Adrenal gland (tissue), 5 donors: ENCODE measurements around the gene SCO2.

Experiments used
- POLR2A ChIP-seq, 2 donors: fragments of 450-650 bp; IDR thresholded peaks; one replicate each; pipeline ENCODE4 v1.6.1; 2017; ENCODE audit warnings: antibody characterized with exemption in 2 of 2, mild to moderate bottlenecking in 2 of 2, moderate library complexity in 1 of 2
- TF ChIP-seq, protein P1 (sequence below), 6 experiments: fragments of 450-650 bp in 4 of 6; fragments of 200-600 bp in 2 of 6; sonication (generic) in 1 of 6; IDR thresholded peaks; 1 replicate in 5 of 6; 2 replicates in 1 of 6; pipeline versions ENCODE4 v1.5.1 to v1.8.0; 2016 to 2021; ENCODE audit warnings: antibody characterized with exemption in 6 of 6, mild to moderate bottlenecking in 2 of 6, moderate library complexity in 1 of 6
- donor health status: DM: no; HTN: no; CAD: no.

DNA sequence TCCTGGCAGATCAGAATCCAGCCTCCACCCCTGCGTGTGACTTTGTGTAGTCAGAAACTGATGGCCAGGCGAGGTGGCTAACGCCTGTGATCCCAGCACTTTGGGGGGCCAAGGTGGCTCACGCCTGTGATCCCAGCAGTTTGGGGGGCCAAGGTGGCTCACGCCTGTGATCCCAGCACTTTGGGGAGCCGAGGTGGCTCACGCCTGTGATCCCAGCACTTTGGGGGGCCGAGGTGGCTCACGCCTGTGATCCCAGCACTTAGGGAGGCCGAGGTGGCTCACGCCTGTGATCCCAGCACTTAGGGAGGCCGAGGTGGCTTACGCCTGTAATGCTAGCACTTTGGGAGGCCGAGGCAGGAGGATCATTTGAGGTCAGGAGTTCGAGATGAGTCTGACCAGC is 12.2 kb downstream of the SCO2 start:
- no peak for TF ChIP-seq POLR2A (IDR thresholded peaks at IDR 0.05)
- TF ChIP-seq, protein P1, sequence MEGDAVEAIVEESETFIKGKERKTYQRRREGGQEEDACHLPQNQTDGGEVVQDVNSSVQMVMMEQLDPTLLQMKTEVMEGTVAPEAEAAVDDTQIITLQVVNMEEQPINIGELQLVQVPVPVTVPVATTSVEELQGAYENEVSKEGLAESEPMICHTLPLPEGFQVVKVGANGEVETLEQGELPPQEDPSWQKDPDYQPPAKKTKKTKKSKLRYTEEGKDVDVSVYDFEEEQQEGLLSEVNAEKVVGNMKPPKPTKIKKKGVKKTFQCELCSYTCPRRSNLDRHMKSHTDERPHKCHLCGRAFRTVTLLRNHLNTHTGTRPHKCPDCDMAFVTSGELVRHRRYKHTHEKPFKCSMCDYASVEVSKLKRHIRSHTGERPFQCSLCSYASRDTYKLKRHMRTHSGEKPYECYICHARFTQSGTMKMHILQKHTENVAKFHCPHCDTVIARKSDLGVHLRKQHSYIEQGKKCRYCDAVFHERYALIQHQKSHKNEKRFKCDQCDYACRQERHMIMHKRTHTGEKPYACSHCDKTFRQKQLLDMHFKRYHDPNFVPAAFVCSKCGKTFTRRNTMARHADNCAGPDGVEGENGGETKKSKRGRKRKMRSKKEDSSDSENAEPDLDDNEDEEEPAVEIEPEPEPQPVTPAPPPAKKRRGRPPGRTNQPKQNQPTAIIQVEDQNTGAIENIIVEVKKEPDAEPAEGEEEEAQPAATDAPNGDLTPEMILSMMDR (IDR thresholded peaks at IDR 0.05) = no peak
